Measurements from ENCODE around the gene TCF4. TPM values are rescaled to one million over a fixed set of nuclear protein-coding genes. Genes with fewer than 3 reads are reported as not detected.

Gene TCF4
- total RNA-seq, 1 donor from 2014 or later = 77.3 TPM

DNA sequence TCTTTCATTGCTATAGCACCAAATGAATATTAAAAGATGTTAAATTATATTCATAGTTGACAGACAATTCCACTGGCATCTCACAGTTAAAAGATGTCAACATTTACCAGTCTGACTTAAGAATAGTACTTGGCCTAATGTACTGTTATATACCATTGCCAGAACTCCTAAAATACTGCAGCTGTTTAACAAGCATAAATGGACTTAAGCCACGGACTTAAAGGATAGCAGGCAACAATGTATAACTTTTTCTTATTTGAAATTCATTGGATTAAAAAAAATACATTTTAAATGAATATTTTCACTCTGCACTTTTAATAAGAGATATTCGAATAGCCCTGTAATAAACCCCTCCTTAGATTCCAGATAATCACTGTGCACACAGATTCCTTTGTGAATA is 3.8 kb downstream of the TCF4 start:
- Mint-ChIP-seq H3K4me3 (ENCODE audit: unreplicated experiment) (no peak overlapping the region), H3K4me1 (ENCODE audit: unreplicated experiment) (peaks cover 31% of the 10 kb centered on the region), H3K27me3 (ENCODE audit: unreplicated experiment) (no peaks in the 10 kb centered on the region), H3K27ac (ENCODE audit: unreplicated experiment) (no peak overlapping the region), H3K9me3 (ENCODE audit: unreplicated experiment) (no peaks in the 10 kb centered on the region), H3K36me3 (ENCODE audit: unreplicated experiment) (peaks cover 15% of the 10 kb centered on the region)
- DNase-seq (ENCODE audit: extremely low spot score, unreplicated experiment) = no peak
- TF ChIP-seq, protein P1, sequence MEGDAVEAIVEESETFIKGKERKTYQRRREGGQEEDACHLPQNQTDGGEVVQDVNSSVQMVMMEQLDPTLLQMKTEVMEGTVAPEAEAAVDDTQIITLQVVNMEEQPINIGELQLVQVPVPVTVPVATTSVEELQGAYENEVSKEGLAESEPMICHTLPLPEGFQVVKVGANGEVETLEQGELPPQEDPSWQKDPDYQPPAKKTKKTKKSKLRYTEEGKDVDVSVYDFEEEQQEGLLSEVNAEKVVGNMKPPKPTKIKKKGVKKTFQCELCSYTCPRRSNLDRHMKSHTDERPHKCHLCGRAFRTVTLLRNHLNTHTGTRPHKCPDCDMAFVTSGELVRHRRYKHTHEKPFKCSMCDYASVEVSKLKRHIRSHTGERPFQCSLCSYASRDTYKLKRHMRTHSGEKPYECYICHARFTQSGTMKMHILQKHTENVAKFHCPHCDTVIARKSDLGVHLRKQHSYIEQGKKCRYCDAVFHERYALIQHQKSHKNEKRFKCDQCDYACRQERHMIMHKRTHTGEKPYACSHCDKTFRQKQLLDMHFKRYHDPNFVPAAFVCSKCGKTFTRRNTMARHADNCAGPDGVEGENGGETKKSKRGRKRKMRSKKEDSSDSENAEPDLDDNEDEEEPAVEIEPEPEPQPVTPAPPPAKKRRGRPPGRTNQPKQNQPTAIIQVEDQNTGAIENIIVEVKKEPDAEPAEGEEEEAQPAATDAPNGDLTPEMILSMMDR (IDR thresholded peaks at IDR 0.05) = no peak

DNA sequence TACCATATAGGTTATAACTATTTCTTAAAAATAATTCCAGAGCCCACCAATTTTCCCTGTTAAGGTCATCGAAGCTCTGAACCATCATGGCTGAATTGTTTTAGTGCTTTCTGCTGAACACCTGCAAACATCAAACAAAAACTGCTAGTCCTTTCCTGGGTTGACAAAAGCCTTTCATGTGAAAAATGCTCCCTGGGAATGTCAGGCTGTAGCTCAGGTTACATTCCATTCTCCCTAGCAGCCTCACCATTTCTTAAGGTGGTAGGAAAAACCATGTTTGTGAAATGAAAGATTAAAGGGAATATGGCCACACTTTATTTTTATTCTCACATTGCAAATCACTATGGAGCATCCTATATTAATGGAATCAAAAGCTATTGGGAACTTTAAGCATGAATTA is 5.7 kb downstream of the TCF4 start:
- Mint-ChIP-seq H3K27me3 (ENCODE audit: unreplicated experiment) (no peaks in the 10 kb centered on the region), H3K36me3 (ENCODE audit: unreplicated experiment) (peaks cover 15% of the 10 kb centered on the region), H3K4me1 (ENCODE audit: unreplicated experiment) (peaks cover 29% of the 10 kb centered on the region), H3K27ac (ENCODE audit: unreplicated experiment) (no peak overlapping the region), H3K4me3 (ENCODE audit: unreplicated experiment) (no peak overlapping the region), H3K9me3 (ENCODE audit: unreplicated experiment) (no peaks in the 10 kb centered on the region)
- DNase-seq (ENCODE audit: extremely low spot score, unreplicated experiment) = no peak
- TF ChIP-seq, protein P1 (IDR thresholded peaks at IDR 0.05) = no peak

DNA sequence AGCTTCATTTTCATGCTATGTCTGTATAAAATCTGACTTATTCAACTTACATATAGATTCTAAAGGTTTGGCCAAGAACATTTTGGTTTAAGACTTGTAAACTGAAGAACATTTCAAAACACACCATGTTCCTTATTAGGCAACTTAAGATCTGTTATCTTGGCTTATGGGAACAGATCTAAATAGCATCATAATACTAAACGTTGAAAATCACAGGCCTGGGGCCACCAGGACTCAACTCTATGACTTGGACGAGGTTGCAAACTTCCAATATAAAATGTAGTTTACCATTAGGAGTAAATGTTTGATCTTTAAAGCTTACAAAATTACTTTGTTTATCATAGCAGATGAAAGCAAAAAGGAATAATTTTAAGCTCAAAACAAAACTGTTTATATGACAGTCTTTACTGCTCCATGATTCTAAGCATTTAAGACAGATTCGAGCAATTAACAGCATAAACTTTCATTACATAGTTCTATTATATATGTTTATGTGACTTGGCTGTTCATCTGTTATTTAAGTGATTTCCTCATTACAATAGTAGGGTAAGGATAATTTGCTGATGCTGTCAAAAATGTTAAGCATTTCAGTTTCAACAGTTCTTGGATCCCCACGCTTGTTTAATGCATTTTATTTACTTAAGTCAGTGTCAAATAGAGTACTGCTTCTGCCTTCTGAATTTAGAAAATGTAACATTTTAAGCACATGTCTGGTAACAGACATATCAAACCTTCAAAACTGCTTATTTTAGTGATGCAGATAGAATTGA is 8.3 kb downstream of the TCF4 start:
- H3K4me1 Mint-ChIP-seq (ENCODE audit: unreplicated experiment) = peaks cover 7% of the 10 kb centered on the region
- H3K27me3 Mint-ChIP-seq (ENCODE audit: unreplicated experiment) = no peaks in the 10 kb centered on the region
- no peaks in the 10 kb centered on the region for H3K9me3 Mint-ChIP-seq (ENCODE audit: unreplicated experiment)
- no peak overlapping the region for H3K27ac Mint-ChIP-seq (ENCODE audit: unreplicated experiment)
- peaks cover 19% of the 10 kb centered on the region for H3K36me3 Mint-ChIP-seq (ENCODE audit: unreplicated experiment)
- no peak for DNase-seq (ENCODE audit: extremely low spot score, unreplicated experiment)
- TF ChIP-seq, protein P1 (IDR thresholded peaks at IDR 0.05) = no peak
- H3K4me3 Mint-ChIP-seq (ENCODE audit: unreplicated experiment) = no peak overlapping the region

DNA sequence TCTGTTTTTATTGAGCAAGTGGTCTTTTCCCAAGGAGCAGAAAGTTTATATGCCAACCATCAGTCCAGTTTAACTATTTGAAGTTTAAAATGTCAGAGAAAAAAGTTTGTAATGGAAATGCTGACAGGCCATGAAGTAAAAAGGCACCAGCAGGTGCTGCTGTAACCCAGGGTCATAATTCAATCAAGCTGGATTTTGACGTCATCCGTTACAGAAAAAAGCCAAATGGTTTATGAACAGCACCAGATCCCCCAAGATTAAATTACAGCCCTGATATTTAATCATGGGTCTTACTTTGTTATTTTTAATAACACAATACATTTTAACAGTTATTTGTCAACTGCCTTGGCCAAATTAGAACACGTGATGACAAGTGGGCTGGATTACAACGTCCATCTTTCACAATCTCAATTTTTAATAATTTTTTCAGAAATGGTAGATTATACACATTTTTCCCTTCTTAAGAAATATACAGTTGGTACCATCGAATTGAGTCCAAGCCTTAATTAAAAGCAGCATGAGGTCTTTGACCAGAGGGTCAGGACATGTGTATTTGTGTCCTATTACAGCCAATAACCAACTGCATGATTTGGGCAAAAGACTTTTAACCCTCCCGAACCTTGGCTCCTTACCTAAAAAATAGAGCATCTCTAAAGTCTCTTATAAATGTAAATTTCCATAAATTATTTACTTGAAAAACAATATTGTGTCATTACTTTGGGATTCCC is 10.0 kb downstream of the TCF4 start:
- Mint-ChIP-seq H3K27ac (ENCODE audit: unreplicated experiment) (no peak overlapping the region), H3K36me3 (ENCODE audit: unreplicated experiment) (peaks cover 15% of the 10 kb centered on the region), H3K9me3 (ENCODE audit: unreplicated experiment) (no peaks in the 10 kb centered on the region), H3K4me1 (ENCODE audit: unreplicated experiment) (peaks cover 5% of the 10 kb centered on the region), H3K4me3 (ENCODE audit: unreplicated experiment) (no peak overlapping the region), H3K27me3 (ENCODE audit: unreplicated experiment) (no peaks in the 10 kb centered on the region)
- no peak for DNase-seq (ENCODE audit: extremely low spot score, unreplicated experiment)
- TF ChIP-seq, protein P1 (IDR thresholded peaks at IDR 0.05) = peak; percentile 22

DNA sequence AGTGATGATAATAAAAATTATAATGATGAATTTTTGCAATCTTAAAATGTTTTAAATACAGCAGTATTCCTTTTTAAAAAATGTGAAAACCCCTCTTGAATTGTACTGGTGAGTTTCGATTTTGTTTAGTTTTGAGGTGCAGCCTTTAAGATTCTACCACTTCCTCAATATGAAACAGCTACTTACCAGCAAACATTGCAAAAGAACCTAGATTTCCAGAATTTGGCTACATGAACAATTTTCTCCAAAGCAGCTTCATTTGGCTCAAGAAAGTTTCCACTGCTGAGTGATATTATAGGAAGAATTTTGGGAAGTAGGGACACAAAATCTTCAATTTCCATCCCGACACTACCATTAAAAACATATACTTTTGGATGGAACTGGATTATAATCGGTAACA is 12.0 kb downstream of the TCF4 start:
- no peaks in the 10 kb centered on the region for H3K27me3 Mint-ChIP-seq (ENCODE audit: unreplicated experiment)
- DNase-seq (ENCODE audit: extremely low spot score, unreplicated experiment) = no peak
- peaks cover 2% of the 10 kb centered on the region for H3K4me1 Mint-ChIP-seq (ENCODE audit: unreplicated experiment)
- no peak overlapping the region for H3K4me3 Mint-ChIP-seq (ENCODE audit: unreplicated experiment)
- no peak overlapping the region for H3K27ac Mint-ChIP-seq (ENCODE audit: unreplicated experiment)
- H3K9me3 Mint-ChIP-seq (ENCODE audit: unreplicated experiment) = no peaks in the 10 kb centered on the region
- peaks cover 8% of the 10 kb centered on the region for H3K36me3 Mint-ChIP-seq (ENCODE audit: unreplicated experiment)
- TF ChIP-seq, protein P1 (IDR thresholded peaks at IDR 0.05) = no peak

Data from osteocyte (in vitro differentiated cells).